ENCODE measurements around the gene LETM1.

DNA sequence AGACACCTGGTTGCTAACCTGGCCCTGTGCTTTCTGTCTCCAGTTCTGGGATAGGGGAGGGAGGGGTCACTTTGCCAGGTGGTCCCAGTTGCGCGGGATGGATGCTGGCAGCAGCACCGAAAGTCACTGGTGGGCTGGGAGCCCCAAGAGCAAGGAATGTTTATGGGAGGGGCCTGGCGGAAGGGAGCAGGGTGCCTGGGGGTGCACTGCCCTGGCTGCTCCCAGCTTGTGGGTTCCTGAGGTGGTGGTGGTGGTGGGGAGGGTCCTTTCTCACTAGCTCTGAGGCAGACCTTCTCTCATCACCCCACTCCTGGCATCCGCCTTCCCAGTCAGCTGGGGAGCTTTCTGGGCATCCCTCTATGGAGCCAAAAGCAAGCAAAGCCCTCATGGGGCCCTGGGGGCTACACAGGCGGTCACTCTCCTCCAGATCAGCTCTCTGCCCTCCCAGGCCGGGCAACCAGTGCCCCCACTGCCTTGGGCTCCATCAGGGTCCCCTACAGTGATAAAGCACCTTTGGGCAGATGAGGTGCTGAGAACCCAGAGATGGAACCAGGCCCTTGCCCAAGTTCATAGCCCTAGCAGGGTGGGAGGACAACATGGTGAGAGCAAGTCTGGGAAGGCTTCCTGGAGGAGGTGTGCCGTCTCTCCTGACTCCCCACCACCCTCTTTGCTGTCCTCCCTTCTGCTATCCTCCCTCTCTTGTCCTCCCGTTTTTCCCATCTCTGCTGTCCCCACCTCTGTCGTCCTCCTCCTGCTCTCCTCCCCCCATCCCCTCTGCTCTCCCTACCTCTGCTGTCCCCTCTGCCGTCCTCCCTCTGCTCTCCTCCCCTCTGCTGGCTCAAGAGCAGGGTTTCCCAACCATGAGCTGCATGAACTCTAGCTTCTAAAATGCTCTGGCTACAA is 46.9 kb downstream of the LETM1 start:
- TF ChIP-seq POLR2AphosphoS5 (IDR thresholded peaks at IDR 0.05) (no peak), POLR2A (IDR thresholded peaks at IDR 0.05) (no peak)
- TF ChIP-seq, protein P1, sequence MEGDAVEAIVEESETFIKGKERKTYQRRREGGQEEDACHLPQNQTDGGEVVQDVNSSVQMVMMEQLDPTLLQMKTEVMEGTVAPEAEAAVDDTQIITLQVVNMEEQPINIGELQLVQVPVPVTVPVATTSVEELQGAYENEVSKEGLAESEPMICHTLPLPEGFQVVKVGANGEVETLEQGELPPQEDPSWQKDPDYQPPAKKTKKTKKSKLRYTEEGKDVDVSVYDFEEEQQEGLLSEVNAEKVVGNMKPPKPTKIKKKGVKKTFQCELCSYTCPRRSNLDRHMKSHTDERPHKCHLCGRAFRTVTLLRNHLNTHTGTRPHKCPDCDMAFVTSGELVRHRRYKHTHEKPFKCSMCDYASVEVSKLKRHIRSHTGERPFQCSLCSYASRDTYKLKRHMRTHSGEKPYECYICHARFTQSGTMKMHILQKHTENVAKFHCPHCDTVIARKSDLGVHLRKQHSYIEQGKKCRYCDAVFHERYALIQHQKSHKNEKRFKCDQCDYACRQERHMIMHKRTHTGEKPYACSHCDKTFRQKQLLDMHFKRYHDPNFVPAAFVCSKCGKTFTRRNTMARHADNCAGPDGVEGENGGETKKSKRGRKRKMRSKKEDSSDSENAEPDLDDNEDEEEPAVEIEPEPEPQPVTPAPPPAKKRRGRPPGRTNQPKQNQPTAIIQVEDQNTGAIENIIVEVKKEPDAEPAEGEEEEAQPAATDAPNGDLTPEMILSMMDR (IDR thresholded peaks at IDR 0.05): no peak

All from prostate gland (tissue), 2 donors.